Loucy (cell line): Measurements from ENCODE around the gene LINGO1.

Experiments
- H2AFZ ChIP-seq: fragments of 200-600 bp; sonication (generic); 2 replicates; pipeline ENCODE4 v1.6.0; 2016; ENCODE audit warnings: antibody characterized with exemption, mild to moderate bottlenecking, low read length, moderate library complexity
- H3F3A ChIP-seq: fragments of 200-600 bp; 2 replicates; pipeline ENCODE4 v1.6.0; 2016; ENCODE audit warnings: antibody characterized with exemption, low read depth, mild to moderate bottlenecking
- H3K27me3 ChIP-seq: fragments of 200-600 bp; sonication (generic); 2 replicates; pipeline ENCODE4 v1.6.1; 2014; ENCODE audit warnings: low read length, mild to moderate bottlenecking; ENCODE audit not compliant: insufficient read depth, poor library complexity, severe bottlenecking
- H3K36me3 ChIP-seq: fragments of 200-600 bp; sonication (generic); 2 replicates; pipeline ENCODE4 v1.6.1; 2016; ENCODE audit warnings: low read length; ENCODE audit not compliant: insufficient read depth
- H3K4me1 ChIP-seq: fragments of 200-600 bp; sonication (generic); 2 replicates; pipeline ENCODE4 v1.5.1; 2014; ENCODE audit warnings: low read length, mild to moderate bottlenecking; ENCODE audit not compliant: insufficient read depth, poor library complexity, severe bottlenecking
- H3K4me2 ChIP-seq: fragments of 200-600 bp; sonication (generic); 2 replicates; pipeline ENCODE4 v1.6.0; 2014; ENCODE audit warnings: antibody characterized with exemption, low read length, low read depth, mild to moderate bottlenecking; ENCODE audit not compliant: poor library complexity, severe bottlenecking
- H3K4me3 ChIP-seq: fragments of 200-600 bp; sonication (generic); 2 replicates; pipeline ENCODE4 v1.5.1; 2014; ENCODE audit warnings: low read length, mild to moderate bottlenecking, mixed read lengths; ENCODE audit not compliant: poor library complexity, severe bottlenecking
- H3K79me2 ChIP-seq: fragments of 200-600 bp; sonication (generic); 2 replicates; pipeline ENCODE4 v1.6.1; 2014; ENCODE audit warnings: low read length; ENCODE audit not compliant: insufficient read depth
- H3K9ac ChIP-seq: fragments of 200-600 bp; sonication (generic); 2 replicates; pipeline ENCODE4 v1.6.0; 2014; ENCODE audit warnings: mild to moderate bottlenecking, low read depth, low read length, moderate library complexity; ENCODE audit not compliant: poor library complexity, severe bottlenecking
- H3K9me2 ChIP-seq: fragments of 200-600 bp; sonication (generic); replicated peaks from 2 replicates; pipeline ENCODE4 v1.6.1; 2016; ENCODE audit warnings: low read depth, low read length, mixed read lengths
- H3K9me3 ChIP-seq: fragments of 200-600 bp; sonication (generic); 2 replicates; pipeline ENCODE4 v1.6.1; 2014; ENCODE audit warnings: mild to moderate bottlenecking, antibody characterized with exemption, low read length, low read depth; ENCODE audit not compliant: insufficient read depth
- H4K20me1 ChIP-seq: fragments of 200-600 bp; sonication (generic); 2 replicates; pipeline ENCODE4 v1.6.0; 2014; ENCODE audit warnings: antibody characterized with exemption, low read length, mild to moderate bottlenecking; ENCODE audit not compliant: insufficient read depth, poor library complexity, severe bottlenecking
- CTCF ChIP-seq: fragments of 200-600 bp; sonication (generic); conservative IDR thresholded peaks from 2 replicates; pipeline ENCODE4 v1.5.1; 2014; ENCODE audit warnings: mild to moderate bottlenecking, antibody characterized with exemption, low read length
- EZH2phosphoT487 ChIP-seq: fragments of 200-600 bp; IDR thresholded peaks from 2 replicates; pipeline ENCODE4 v1.6.1; 2018; ENCODE audit warnings: antibody characterized with exemption, mild to moderate bottlenecking, moderate library complexity, borderline replicate concordance

Gene LINGO1

DNA sequence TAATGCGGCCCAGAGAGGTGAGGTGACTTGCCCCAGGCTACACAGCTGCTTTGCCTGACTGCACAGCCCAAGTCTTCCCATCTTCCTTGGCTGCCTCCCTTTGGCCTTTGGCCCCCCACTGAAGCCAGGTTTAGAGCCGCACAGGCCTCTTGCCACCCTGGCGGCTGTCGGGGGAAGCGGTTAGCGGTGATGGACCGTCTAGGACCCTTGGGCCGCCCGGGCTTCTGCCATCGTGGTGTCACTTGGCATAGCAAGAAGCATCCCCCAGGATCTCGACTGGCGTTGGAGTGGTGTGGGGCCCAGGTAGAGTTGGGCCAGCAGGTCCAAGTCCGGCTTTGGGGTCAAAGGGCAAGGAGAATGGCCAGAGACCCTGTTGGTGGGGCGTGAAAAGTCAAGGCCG is 61.0 kb downstream of the LINGO1 start:
- no peaks in the 10 kb centered on the region for H3K27me3 ChIP-seq
- H2AFZ ChIP-seq: no peak overlapping the region
- no peaks in the 10 kb centered on the region for H3K9me3 ChIP-seq
- no peak overlapping the region for H3K9ac ChIP-seq
- no peaks in the 10 kb centered on the region for H3K9me2 ChIP-seq
- no peaks in the 10 kb centered on the region for H3K36me3 ChIP-seq
- no peak overlapping the region for H3K4me3 ChIP-seq
- H3K4me1 ChIP-seq: no peaks in the 10 kb centered on the region
- H3K79me2 ChIP-seq: no peaks in the 10 kb centered on the region
- H3K4me2 ChIP-seq: no peak overlapping the region
- no peaks in the 10 kb centered on the region for H4K20me1 ChIP-seq
- TF ChIP-seq EZH2phosphoT487 (no peak), CTCF (no peak)
- H3F3A ChIP-seq: no peaks in the 10 kb centered on the region

GRCh38 chr15:77571181-77571580 is 61.5 kb downstream of the LINGO1 start:
- no peaks in the 10 kb centered on the region for H3K9me2 ChIP-seq

DNA sequence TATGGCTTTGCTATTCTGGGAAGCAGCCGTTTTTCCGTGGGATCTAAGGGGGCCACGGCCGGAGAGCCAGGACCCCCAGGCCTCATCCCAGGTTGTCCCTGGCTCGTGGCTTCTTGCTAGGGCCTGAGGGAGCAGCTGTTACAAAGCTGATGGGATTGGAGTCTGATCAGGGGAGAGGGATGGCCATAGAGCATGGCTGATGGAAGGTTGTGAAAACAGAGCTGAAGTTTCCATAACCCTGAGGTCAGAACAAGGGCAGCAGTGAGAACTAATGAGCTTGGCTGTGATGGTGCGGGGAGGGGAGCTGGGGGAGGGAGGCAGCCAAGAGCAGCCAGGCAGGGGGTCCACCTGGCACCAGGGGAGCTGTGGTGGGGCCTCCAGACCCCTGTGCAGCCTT is 63.0 kb downstream of the LINGO1 start:
- Histone ChIP-seq H3K27me3 (no peaks in the 10 kb centered on the region), H2AFZ (no peak overlapping the region), H3K9me2 (no peaks in the 10 kb centered on the region), H3K79me2 (no peaks in the 10 kb centered on the region), H3K36me3 (no peaks in the 10 kb centered on the region), H3K9ac (no peak overlapping the region), H3K9me3 (no peaks in the 10 kb centered on the region), H3F3A (no peaks in the 10 kb centered on the region), H3K4me2 (no peak overlapping the region), H4K20me1 (no peaks in the 10 kb centered on the region), H3K4me3 (no peak overlapping the region), H3K4me1 (no peaks in the 10 kb centered on the region)
- TF ChIP-seq CTCF: no peak
- TF ChIP-seq EZH2phosphoT487: no peak

More at GRCh38 chr15:77571181-77571580, 61.5 kb downstream of the LINGO1 start:
- H3K9ac ChIP-seq: no peak overlapping the region
- no peaks in the 10 kb centered on the region for H3K36me3 ChIP-seq
- no peak overlapping the region for H3K4me2 ChIP-seq
- no peak overlapping the region for H3K4me3 ChIP-seq
- no peaks in the 10 kb centered on the region for H3K79me2 ChIP-seq
- no peak for TF ChIP-seq CTCF
- TF ChIP-seq EZH2phosphoT487: no peak
- no peaks in the 10 kb centered on the region for H3K27me3 ChIP-seq
- no peaks in the 10 kb centered on the region for H3K4me1 ChIP-seq
- H2AFZ ChIP-seq: no peak overlapping the region
- no peaks in the 10 kb centered on the region for H4K20me1 ChIP-seq
- no peaks in the 10 kb centered on the region for H3F3A ChIP-seq
- no peaks in the 10 kb centered on the region for H3K9me3 ChIP-seq
